GM21526 (cell line): Measurements from ENCODE around the gene GZMB.
"Not testable (repeated sequence)": the region's sequence is repeated elsewhere in the genome, so short reads cannot be mapped to it uniquely, and the experiment has no call there.

ENCODE experiments used
- ATAC-seq: cut with Tn5 transposase; IDR thresholded peaks from one replicate; pipeline ENCODE4 v1.9.1; 2021; ENCODE audit warnings: moderate library complexity; ENCODE audit not compliant: unreplicated experiment, low FRiP score

Gene GZMB

DNA sequence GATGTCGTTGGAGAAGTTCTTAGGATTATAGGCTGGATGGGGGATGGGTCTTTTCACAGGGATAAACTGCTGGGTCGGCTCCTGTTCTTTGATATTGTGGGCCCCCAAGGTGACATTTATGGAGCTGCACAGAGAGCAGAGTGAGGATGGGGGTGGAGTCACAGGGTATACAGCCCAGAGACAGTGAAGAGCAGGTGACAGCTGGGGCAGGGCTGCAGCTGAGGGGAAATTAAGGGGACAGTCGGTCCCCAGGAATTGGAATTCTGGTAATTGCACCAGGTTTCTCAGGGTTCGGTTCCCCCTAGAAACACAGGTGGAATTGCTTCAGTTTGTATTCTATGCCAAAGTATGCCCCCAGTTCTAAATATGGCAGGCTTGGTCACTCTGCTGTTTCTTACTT, 1.7 kb downstream of the GZMB start:
- no peak for ATAC-seq

DNA sequence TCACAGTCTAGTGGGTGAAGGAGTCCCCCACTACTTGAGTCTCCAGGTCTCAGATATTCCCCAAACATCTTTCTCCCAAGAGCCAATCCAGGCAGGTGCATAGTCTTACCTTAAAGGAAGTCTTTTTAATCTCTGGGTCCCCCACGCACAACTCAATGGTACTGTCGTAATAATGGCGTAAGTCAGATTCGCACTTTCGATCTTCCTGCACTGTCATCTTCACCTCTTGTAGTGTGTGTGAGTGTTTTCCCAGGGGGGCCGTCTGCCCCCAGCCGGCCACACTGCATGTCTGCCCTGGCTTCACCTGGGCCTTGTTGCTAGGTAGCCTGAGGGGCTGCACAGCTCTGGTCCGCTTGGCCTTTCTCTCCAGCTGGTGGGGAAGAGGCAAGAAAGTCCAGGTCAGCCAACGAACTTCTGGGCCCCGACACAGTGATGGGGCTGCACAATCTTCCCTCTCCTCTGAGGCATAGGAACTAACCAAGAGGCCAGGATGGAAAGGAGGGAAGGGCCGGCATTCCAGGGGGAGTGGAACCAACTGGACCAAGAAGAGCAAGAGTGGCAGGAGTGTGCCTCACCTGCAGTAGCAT, 2.1 kb downstream of the GZMB start:
- no peak for ATAC-seq

GRCh38 chr14:24630872-24631477, 3.0 kb downstream of the GZMB start:
- ATAC-seq: no peak

- ATAC-seq: no peak
Observed at GRCh38 chr14:24630087-24630871, 3.7 kb downstream of the GZMB start.

DNA sequence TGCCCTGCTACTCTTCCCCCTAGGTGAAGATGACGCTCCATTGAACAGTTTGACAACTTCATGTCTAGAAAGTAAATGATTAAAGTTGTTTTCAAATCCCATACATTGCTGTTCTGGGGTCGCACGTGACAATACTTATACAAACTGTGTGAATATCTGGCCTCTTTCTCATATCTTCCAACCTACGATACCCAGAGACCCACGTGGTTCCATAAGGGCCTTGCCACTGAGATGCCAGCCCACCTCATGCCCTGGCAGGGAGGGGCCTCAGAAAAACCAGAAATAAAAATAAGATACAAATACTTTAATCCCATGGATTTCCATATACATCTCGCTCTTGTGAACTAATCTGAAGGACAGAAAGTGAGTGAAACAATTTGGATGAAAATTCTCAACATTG, 4.5 kb downstream of the GZMB start:
- ATAC-seq: no peak

DNA sequence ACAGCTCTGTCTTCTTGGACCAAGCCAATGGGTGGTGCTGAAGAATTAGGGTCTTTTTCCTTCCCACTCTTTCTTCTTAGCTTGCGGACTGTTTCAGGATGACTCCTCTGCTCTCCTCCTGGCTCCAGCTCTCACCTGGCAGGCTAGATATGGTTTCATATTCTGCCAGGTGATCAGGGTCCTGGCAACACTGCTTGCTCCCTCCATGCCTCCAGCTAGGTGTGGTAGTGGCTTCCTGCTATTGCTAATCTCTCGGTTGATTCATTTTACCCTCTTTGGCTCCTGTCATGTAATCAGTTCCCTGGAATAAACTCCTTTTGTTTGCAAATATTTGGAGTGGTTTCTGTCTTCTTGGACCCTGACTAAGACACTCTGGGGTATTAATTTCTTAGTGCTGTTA, 20.2 kb downstream of the GZMB start:
- ATAC-seq: no peak

- no peak for ATAC-seq
Observed at GRCh38 chr14:24613241-24613640, 20.7 kb downstream of the GZMB start.

- no peak for ATAC-seq
Observed at GRCh38 chr14:24612196-24612595, 21.8 kb downstream of the GZMB start.

GRCh38 chr14:24609655-24610344, 24.2 kb downstream of the GZMB start, which contains the start of gene GZMH:
GZMH (minus strand) TSS chr14:24609685; CDS start chr14:24609613, 72 bp downstream.
- no peak for ATAC-seq

DNA sequence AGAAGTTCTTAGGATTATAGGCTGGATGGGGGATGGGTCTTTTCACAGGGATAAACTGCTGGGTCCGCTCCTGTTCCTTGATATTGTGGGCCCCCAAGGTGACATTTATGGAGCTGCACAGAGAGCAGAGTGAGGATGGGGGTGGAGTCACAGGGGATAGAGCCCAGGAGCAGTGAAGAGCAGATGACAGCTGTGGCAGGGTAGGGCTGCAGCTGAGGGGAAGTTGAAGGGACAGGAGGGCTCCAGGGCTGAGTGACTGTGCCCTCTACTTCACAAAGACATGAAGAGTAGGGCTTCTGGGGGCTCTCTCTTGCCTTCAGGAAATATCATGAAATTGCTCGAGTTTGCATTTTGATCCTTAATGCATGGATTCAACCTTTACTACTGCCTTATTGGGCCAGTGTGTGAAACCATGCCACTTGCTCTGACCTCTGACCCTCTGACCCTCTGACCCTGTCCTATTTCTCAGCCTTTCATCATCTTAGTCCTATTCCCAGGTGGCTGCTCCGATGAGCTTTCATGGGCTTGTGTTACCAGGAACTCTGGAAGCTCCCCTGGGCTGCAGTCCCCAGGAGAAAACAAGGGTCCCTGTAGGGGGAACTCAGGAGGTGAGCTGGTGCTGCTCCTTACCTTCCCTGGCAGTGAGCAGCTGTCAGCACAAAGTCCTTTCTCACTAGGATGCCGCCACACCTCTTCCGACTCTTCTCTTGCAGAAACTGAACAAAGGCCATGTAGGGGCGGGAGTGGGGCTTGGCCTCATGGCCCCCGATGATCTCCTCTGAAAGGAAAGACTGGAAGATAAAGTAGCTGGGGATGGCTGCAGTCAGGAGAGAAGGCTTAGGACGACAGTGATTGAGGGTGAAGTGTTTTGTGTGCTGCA, 26.1 kb downstream of the GZMB start:
- ATAC-seq: no peak

DNA sequence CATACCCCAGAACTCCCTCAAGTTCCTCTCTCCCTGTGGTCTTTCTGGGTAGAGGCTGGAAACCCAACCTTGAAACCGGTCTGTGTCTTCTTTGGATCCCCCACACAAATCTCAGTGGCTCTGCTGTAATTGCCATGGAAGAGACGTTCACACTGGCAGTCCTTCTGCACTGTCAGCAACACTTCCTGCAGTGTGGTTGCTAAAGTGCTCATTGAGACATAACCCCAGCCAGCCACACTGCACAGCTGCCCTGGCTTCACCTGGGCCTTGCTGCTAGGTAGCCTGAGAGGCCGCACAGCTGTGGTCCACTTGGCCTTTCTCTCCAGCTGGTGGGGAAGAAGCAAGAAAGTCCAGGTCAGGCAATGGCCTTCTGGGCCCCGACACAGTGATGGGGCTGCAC, 26.9 kb downstream of the GZMB start:
- ATAC-seq: no peak

DNA sequence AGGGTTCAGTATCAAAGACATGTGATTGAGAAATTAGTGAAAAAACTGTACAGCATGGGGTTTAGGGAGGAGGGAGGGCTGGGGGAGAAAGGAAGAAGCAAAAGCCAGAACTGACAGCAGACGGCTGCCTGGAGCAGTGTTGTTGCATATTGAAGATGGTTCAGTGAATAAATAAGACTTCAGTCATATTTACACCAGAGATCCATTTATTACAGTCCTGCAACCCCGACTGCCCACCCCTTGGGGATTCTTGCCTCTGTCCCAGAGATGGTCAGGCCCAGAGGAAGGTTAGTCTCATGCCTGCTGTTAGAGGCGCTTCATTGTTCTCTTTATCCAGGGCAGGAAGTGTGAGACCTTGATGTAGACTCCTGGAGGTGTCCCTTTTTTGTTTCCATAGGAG, 27.7 kb downstream of the GZMB start:
- ATAC-seq: no peak

DNA sequence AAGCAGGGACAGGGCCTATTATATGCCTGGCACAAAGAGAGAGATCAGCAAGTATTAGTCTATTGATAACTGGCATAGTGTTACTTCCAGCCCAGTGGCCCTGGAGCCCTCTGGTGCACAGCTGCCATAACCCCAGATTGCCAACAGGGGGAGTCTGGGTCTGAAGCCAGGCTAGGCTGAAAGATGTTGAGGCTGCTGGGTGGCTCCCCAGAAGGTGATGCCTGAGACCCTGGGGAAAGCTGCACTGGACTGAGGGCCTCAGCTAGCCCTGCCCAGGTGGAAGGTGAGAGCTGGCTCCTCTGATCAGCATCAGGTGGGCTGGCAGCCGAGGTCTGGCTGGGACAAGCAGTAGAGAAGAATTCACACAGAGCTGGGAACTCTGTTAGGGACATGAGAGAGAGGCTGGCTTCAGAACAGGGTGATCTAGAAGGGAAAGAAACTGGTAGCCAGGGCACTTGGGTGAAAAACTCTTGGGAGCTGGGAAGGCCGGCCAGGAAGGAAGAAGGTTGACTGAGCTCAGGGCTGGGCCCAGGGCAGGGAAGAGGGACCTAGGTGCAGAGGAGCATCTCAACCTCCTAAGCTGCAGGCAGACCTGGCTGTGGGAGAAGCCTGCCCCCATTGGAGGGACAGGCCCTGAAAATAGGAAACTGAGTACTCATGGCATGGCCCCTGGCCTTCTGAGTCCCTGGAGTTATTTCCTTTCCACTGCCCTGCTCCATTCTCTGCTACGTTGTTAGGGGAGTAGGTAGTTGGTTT, 28.4 kb downstream of the GZMB start:
- peak; percentile 92 for ATAC-seq

DNA sequence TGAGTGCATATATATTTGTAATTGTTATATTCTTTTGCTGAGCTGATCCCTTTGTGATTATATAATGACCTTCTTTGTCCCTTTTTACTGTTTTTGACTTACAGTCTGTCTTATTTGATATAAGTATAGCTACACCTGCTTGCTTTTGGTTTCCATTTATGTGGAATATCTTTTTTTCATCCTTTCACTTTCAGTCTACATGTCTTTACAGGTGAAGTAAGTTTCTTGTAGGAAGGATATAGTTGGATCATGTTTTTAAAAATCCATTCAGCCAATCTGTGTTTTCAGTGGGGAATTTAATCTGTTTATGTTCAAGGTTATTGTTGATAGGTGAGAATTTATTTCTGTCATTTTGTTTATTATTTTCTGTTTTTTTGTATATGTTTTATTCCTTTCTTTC, 36.6 kb downstream of the GZMB start:
- ATAC-seq: no peak

GRCh38 chr14:24595073-24595808, 38.7 kb downstream of the GZMB start:
- ATAC-seq: no peak

- ATAC-seq: not testable (repeated sequence)
Observed at GRCh38 chr14:24591004-24591403, 43.0 kb downstream of the GZMB start.

DNA sequence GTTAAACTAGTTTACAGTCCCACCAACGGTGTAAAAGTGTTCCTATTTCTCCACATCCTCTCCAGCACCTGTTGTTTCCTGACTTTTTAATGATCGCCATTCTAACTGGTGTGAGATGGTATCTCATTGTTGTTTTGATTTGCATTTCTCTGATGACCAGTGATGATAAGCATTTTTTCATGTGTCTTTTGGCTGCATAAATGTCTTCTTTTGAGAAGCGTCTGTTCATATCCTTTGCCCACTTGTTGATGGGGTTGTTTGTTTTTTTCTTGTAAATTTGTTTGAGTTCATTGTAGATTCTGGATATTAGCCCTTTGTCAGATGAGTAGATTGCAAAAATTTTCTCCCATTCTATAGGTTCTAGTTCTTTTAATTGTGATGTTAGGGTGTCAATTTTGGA, 49.6 kb downstream of the GZMB start:
- not testable (repeated sequence) for ATAC-seq
